Uterus (tissue), 2 donors: ENCODE results near the gene ZFPM1.

Source experiments
- CTCF ChIP-seq, 4 experiments: fragments of 200-600 bp in 2 of 4; fragments of 450-650 bp in 2 of 4; sonication (generic) in 2 of 4; IDR thresholded peaks; one replicate each; pipeline ENCODE4 v1.5.1; 2016 to 2019; ENCODE audit warnings: antibody characterized with exemption in 4 of 4, mild to moderate bottlenecking in 2 of 4, moderate library complexity in 1 of 4
- POLR2A ChIP-seq, 2 donors: fragments of 450-650 bp; IDR thresholded peaks; one replicate each; pipeline ENCODE4 v1.6.1; 2016; ENCODE audit warnings: antibody characterized with exemption in 2 of 2, mild to moderate bottlenecking in 1 of 2, moderate library complexity in 1 of 2

- TF ChIP-seq CTCF (IDR thresholded peaks at IDR 0.05) (no peak), POLR2A (IDR thresholded peaks at IDR 0.05) (no peak)
Observed at GRCh38 chr16:88481851-88482250, 28.8 kb downstream of the ZFPM1 start.
